GM21515 (cell line): ENCODE results near the gene ANTXR1.

Experiments
- ATAC-seq: cut with Tn5 transposase; IDR thresholded peaks from one replicate; pipeline ENCODE4 v1.9.1; 2021; ENCODE audit not compliant: unreplicated experiment

The ANTXR1 gene

DNA sequence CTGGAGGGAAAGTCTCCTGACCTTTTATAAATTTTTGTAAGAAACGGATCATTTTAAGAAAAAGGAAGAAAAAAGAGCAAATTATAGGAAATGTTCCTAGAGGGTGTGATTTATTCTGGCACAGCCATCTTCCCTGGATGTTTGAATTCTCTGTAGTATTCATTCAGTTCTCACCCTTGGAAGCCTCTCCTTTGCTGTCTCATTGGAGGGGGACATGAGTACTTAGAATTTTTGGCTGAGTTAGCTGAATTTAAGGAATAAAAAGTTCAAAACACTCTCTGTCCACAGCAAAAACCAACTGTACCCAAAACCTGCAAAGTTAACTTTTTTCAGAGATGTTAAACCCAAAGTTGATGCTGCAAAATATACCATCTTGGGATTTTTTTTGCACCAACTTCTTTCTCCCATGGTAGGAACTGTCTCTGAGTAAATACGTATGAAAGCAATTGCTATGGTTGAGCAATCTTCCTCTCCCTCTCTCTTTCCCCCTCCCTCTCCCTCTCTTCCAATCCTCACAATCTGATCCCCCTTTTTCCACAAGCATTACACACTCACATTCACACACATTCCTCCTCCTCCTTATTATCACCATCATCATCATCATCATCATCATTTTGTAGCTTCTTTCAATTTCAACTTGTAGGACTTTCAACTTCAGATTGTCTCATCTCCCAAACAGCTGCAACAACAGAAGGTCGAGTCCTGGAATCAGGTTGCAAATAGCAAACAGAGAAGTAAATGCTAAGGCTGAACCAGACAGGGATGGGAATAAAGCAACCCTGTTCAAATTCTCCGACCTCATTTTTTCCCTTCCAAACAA is 190.4 kb downstream of the ANTXR1 start:
- no peak for ATAC-seq

- ATAC-seq: no peak
Measured at GRCh38 chr2:69204654-69205053, 191.7 kb downstream of the ANTXR1 start.

DNA sequence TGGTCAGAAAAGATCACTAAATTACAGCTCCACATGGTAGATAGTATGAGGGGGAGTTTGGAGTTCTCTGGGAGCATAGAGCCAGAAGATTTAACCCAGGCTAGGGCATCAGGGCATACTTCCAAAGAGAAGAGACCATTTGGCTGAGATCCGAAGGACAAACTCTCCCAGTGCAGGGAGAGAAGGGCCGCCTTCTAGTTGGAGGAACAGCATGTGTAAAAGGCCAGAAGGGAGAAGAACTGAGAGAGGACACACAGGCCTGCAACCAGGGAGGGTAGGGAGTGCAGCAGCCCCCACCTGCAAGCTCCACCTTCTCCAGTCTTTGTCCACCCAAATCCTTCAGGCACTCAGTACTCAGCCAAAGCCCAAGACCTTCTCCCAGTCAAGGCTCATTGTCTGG is 192.1 kb downstream of the ANTXR1 start:
- no peak for ATAC-seq

- no peak for ATAC-seq
Measured at GRCh38 chr2:69205491-69205890, 192.5 kb downstream of the ANTXR1 start.

- ATAC-seq: no peak
Measured at GRCh38 chr2:69208023-69208595, 195.1 kb downstream of the ANTXR1 start.

GRCh38 chr2:69209482-69209881 is 196.5 kb downstream of the ANTXR1 start:
- no peak for ATAC-seq

DNA sequence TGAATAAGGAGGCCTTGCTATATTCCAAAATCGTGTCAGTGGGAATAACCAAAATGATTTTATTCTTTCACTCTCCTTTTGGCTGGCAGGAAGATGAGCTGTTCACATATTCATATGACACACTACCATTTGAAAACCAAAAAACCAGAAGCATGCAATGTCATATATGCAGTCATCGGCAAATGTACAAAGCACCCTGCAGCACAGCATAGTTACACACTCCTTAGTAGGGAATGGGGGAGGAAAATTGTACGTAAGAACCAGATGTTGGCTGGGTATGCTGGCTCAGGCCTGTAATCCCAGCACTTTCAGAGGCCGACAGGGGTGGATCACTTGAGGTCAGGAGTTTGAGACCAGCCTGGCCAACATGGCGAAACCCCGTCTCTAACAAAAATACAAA is 197.4 kb downstream of the ANTXR1 start:
- ATAC-seq: no peak

GRCh38 chr2:69211048-69211447 is 198.1 kb downstream of the ANTXR1 start:
- ATAC-seq: no peak

- ATAC-seq: no peak
Measured at GRCh38 chr2:69211686-69212085, 198.7 kb downstream of the ANTXR1 start.

- ATAC-seq: no peak
Measured at GRCh38 chr2:69212238-69213028, 199.5 kb downstream of the ANTXR1 start.

GRCh38 chr2:69213201-69213600 is 200.2 kb downstream of the ANTXR1 start:
- ATAC-seq: no peak

- no peak for ATAC-seq
Measured at GRCh38 chr2:69213782-69214181, 200.8 kb downstream of the ANTXR1 start.

GRCh38 chr2:69214898-69215297 is 201.9 kb downstream of the ANTXR1 start:
- no peak for ATAC-seq

GRCh38 chr2:69216535-69217332 is 203.8 kb downstream of the ANTXR1 start:
- no peak for ATAC-seq

- no peak for ATAC-seq
Measured at GRCh38 chr2:69217333-69218080, 204.5 kb downstream of the ANTXR1 start.

DNA sequence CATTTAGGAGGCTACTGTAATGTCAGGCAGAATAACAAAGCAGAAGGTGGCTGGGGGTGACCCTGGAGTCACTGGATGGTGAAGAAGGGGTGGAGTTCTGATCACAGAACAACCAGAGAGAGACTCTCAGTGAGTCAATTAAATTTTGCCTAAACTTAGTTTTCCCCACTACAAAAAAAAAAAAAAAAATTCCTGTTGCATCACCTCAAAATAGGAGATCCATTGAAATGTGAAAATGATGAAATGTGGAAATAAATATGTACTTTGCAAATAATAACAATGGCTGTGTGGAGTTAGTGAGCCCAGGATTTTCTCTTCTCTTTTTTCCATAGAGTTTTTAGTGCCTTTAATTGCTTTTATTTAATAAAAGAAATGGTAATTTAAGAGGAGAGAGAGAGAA is 208.5 kb downstream of the ANTXR1 start:
- no peak for ATAC-seq

DNA sequence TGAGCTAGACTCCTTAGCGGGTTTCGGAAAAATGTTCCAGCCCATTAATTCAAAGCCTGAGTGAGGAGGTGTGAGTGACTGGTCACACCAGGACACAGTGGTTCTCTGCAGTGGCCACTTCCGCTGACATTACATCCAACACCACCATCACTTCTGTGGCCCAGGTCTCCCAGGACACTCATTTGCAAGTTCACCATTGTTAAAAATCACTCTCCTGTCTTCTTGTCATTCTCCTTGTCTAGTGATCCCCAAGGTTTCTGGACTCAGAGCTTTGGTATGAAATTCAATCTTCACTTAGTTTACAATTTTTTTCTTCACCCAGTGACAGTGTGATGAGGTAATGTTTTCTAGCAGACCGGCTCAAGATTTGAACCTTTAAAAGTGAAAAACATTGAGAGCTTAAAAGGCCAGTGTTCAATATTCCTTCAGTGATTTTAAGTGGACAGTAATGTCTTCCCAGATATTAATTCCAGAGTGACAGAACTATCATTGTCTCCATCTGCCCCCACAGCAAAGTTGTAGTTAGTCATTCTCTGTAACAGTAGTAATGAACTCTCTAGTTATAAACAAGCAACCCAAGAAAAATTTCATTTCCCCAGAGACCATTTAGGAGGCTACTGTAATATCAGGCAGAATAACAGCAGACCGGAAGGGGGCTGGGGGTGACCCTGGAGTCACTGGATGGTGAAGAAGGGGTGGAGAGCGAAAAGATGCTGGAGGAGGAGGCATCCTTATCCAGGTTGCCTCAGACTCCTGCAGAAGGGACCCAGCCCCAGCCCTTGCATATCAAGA is 209.2 kb downstream of the ANTXR1 start:
- ATAC-seq: no peak

DNA sequence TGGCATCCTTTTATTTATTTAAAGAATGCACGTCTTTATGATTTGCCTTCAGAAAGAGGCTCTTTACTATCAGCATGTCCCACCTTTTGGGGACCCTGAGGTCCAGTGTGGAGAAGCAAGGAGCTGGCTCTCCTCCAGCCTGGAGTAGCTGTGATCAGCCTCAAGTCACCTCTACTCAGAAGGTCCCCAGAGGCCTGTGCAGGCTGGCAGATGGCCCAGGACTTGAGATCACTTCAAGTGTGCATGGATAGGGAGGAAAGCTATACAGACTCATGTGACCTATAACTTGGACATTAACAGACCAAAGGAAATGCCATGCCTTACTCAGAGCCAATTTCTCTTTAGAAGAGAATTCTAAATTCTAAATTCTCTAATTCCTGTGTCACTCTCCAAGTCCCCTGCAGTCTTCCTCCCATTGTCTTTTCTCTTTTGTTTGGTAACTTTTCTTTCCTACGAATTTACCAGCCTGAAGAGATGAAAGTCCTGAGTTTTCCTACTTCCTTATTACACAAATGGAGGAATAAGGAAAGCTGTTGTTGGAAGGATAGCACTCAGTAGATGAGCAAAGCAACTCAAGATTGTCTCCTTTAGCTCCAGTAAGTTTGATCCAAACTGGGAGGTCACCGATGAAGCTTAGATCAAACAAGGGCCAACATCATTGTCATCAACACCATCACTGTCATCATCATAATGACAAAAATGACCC is 210.1 kb downstream of the ANTXR1 start:
- no peak for ATAC-seq
